GM19025 (cell line): ENCODE results near the gene SMOC2.
"Not testable (repeated sequence)": the region's sequence is repeated elsewhere in the genome, so short reads cannot be mapped to it uniquely, and the experiment has no call there.

Source experiments
- ATAC-seq: cut with Tn5 transposase; IDR thresholded peaks from one replicate; pipeline ENCODE4 v1.9.1; 2021; ENCODE audit warnings: mild to moderate bottlenecking, low read depth, moderate library complexity; ENCODE audit not compliant: unreplicated experiment

Gene SMOC2

DNA sequence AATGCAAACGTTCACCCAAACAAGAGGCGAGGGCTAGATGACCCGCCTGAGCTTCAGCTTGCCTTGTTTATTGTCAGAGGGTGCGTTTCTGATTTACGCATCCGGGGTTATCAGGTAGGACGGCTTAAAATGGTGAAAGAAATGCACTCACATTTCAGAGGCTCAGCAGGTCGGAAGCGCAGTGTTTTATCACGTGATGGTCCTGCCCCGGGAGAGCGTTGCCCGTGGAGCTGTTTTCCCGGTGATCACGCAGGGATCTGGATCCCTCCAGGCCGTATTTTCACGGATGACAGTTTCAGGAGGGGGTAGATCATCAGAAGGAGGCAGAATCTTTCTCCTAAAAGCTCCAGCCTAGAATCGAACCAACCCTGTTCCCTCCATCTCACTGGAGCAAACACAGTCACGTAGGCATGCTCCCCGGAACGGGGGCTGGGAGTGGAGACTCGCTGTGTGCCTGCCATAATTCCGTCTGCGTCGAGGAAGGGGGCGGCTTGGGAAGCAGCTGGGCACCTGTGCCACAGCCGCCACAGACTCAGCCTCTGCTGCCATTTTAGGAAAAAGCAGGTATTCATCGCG lies 121.7 kb downstream of the SMOC2 start:
- ATAC-seq, result no peak

DNA sequence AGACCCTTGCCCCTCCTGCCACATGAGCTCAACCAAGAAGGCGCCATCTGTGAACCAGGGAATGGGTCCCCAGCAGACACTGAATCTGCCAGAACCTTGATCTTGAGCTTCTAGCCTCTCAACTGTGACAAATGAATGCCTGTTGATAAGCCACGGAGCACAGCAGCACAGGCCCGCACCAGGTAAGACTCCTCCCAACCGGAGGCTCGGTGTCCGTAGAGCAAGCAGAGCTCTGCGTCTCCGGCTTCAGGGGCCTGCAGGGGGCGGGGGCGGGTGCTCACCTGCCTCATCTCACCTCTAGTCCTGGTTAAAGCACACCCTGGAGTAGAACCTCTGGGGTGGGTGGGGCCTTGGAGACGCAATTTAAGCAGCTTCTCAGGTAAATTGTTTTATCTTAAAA lies 122.7 kb downstream of the SMOC2 start:
- ATAC-seq, result no peak

DNA sequence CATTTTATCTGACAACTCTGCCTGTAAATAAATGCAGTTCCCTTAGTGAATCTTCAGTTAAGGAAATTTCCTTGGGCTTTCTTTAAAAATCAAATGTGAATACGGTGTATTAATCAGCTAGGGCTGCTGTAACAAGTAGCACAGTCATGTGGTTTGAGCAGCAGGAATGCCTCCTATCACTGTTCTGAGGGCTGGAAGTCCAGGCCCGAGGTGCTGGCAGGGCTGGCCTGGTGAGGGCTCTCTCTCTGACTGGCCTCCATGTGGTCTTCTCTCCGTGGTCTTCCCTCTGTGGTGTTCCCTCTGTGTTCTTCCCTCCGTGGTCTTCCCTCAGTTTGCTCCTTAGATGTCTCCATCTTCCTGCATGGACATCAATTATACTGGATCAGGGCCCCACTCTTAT lies 124.1 kb downstream of the SMOC2 start:
- ATAC-seq, result no peak

DNA sequence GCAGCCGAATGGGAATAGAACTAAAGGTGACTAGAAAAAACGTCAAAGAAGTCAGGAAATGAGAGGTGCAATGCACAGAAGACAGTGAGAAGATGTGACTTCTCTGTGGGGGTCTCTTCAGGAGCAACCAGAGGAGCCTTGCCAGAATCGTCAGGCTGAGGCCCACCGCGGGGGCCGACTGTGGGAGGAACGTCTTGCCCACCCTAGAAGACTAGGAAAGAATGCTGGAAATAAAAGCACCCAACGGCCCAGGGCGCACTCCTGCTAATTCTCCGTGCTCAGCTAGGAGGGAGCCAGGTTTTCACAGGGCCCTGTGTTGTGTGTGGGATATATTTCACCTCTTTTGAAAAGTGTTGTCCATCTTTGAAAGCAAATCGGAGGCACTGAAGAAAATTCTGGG lies 129.2 kb downstream of the SMOC2 start:
- ATAC-seq, result no peak

DNA sequence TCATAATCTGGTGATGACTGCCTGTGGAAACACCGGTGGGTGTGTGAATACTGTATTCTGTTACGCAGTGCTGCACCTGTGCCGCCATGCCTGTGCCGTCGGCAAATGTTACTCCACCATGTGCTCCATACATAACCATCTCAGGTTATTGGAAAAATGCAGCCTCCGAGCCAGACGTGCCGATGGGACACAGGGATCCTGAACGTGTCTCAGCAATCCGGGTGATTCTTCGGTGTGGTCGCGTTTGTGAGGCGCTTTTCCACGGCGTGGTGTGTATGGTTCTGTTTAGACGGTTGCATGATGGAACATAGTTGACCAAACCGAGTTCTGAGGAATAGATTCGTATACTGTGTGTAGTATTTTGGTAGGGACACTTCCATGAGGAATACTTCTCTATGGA lies 130.3 kb downstream of the SMOC2 start:
- ATAC-seq, result no peak

DNA sequence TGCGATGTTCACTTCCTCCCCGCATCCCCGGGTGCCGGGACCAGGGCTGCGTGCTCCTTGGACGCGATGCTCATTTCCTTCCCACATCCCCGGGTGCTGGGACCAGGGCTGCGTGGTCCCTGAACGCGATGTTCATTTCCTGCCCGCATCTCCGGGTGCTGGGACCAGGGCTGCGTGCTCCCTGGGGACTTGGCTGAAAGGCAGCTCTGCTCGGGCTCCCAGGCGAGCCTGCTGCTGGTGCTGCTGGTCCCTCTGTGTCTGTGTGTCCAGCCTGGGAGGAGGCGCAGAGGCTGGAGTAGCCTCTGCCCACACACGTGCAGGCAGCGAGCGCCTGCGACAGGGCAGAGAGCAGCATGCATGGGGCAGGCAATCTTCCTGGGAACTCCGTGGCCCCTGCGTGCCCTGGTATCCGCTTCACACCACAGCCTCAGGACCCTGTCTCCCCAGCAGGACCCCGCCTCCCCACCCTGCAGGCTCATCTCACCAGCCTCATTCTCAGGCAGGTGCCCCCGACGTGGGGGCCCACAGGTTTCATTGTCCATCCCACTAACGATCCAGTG lies 132.4 kb downstream of the SMOC2 start:
- not testable (repeated sequence) for ATAC-seq

DNA sequence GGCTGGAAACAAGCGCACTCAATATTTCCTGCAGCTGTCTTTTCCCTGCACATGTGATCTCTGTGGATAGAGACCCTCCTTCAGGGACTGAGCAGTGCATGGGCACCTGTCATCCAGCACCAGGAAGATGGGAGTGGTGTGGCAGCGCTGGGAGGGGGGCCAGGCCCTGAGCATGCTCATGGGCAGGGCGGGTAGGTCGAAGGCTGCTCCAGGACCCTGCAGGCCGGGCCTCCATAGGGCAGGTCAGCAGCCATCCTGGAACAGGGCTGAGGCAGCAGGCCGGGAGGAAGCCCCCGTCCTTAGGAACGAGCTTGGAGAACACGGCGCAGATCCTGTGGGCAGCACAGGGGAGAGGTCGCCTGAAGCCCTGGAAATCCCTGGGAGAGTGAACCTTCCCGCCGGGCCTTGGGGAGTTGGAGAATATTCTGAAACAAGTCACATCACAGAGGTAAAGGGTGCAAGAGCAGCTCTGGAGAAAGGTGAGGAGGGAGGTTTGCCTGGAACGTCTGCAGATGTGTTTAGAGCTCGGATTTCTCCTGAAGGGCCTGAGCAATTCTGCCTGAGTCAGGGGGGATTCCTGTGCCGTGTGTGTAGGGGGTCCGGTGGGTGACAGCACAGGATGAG lies 133.2 kb downstream of the SMOC2 start:
- no peak for ATAC-seq

DNA sequence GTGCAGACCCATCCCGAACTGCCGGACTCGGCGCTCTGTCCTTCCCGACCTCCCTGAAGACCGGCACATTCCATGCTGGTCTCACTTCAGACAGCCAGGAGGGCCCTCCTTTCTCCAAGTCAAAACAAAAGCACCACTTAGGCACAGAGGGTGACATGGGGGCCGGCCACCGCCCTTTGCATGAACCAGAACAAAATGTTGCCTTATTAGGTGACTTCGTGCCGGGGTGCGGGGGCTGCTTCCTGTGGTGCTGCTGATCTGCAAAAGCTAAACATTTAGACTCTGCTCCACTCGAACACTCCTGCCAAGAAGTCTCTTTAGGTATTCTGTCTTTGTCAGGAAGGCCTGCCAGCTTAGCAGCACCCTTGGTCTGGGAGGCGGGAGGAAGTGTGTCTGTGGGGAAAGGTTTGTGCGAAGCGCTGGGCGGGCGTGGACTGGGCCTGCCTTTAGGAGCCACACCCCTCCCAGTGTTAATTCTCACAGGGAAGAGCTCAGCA lies 133.8 kb downstream of the SMOC2 start:
- ATAC-seq, result no peak

DNA sequence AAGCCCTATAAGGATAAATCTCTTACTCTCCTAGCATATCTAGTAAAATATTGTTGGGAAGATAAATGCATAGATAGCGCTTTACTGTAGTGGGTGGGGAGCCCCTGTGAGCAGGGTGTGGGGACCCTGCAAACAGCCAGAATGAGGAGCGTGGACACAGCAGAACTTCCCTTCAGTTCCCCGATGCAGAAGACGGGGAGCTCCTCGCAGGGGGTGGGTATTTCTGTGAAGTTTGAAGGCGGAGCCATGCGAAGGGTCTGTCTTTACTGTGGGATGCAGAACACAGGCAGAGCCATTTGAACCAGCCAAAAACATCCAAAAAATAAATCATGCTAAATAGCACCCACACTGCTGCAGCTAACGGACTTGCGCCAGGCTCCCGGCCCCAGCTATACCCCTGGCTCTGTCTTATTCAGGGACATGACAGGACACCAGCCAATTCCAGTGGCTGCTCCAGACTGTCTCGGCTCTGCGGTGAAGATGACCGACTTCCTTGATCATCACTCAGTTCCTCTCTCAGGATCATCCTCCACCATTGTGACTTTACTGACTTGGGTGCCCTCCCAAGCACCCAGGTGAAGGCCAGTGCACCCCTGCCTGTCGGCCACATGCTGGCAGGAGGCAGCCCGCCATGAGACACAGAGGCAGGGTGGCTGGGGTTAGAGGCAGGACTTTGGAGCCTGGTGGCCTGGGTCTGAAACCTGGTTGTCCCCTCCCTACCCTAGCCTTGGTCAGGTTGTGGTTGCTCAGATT lies 134.5 kb downstream of the SMOC2 start:
- ATAC-seq, result no peak

DNA sequence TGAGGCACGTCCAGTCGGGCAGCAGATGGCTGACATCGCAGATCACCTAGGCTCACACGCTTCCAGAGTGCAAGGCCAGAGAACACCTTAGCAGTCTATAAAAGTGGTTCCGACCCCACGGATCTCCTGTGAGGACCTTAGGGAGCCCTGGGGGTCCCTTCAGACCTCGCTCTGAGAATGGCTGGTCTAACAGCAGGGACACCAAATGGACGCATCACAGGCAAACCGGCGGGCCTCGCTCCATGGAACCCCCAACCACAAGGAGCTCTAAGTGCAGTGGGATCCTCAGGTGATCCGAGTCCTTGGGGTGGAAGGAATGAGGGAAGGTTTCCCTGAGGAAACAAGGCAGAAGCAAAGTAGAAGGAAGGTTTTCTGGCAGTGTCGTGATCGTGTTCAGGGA lies 135.4 kb downstream of the SMOC2 start:
- no peak for ATAC-seq

DNA sequence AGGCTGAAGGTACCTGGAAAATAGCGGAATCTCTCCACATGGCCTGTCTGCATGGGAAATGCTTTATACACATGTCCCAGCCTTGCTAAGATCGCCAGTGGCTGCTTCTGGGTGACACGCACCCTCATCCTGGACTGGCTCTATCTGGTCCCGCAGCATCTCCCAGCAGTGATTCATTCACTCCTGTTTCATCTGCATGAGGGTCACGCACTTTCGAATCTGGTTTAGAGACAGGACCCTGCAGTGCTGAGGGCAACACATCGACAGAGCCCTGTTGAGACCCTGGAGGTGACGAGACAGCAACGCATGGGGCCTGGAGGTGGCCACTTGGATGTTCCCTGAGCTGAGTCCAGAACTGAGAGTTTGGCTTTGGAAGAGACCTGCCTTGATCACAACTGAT lies 136.5 kb downstream of the SMOC2 start:
- no peak for ATAC-seq

DNA sequence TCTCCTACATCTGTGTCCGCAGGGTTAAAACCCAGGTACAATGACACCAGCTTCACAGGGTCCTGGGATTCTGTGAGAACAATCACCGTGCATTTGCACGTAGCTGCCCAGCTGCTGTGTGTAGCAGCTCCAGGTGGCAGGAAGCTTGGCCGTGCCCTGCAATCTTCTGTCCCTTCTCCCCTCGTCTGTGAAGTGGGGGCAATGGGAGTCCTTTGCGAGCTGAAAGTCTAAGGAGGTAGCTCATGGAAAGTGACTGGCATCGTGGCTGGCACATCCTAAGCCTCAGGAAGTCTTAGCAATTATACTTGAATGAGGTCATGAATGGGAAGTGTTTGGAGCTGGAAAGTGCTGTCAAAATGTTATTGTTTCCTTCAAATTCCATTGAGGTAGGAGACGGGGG lies 137.1 kb downstream of the SMOC2 start:
- ATAC-seq, result no peak

DNA sequence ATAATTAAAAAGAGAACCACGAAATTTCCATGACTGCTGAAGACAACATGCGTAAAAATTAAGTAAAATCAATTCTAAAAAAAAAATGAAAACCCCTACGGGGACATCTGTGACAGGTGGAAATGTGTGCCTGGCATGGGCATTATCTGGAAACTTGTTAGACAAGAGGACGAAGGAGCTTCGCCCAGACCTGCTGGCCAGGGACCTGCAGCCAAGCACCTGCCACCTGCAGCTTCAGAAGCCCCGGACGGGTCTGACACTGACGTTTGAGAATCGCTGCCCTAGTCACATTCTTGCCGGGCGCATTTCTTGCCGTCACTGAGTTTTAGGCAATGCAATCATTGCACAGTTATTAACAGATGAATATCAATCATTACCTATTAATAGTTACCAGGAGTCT lies 140.3 kb downstream of the SMOC2 start:
- no peak for ATAC-seq

DNA sequence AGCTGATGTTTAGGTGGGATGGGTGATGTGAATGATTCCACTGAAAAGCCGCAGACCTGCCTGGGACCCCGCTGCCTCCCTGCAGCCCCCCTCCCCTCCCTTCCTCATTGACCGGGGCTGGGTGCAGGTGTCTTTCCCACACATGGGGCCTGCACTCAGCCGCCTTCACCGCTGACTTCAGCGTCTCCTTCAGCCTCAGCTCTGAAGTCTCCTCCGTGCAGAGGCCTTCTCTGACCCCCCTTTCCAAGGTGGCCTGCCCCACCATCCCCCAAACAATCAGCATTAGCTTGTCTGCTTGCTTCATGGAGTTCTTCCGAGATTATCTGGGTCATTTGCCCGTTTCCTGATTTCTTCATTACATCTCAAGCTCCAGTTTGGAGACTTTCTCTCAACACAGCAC lies 140.7 kb downstream of the SMOC2 start:
- ATAC-seq, result no peak

DNA sequence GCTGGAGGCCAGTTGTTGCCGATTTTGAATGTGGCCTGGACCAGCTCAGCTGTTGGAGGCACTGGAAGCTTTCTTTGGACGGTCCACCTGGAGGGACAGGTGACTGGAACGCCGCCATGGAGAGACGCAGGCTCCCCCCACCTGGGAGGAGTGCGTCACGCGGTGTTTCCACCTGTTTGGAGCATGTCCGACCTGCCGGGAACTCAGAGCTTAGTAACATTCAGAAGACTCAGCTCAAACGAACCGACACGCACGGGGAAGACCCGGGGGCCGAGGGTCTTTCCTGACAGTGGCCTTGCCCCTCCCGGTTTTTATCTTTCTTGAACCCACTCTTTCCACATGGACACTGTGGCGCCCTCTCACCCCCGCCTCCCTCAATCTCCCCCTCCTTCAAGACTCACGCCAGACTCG lies 141.6 kb downstream of the SMOC2 start:
- no peak for ATAC-seq

DNA sequence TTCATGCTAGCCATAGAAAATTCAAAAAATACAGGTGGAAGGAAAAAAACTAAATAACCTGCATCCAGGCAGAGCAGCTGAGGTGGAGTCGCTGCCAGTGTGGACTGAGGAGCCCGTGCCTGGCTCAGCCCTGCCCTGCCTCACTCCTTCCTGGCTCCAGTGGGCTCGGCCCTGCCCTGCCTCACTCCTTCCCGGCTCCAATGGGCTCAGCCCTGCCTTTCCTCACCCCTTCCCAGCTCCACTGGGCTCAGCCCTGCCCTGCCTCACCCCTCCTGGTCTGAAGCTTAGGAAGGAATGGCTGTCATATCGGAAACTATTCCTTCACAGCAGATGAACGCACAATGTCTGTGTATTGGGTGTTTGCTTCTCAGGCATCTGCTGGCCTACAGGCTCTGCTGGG lies 142.1 kb downstream of the SMOC2 start:
- no peak for ATAC-seq

DNA sequence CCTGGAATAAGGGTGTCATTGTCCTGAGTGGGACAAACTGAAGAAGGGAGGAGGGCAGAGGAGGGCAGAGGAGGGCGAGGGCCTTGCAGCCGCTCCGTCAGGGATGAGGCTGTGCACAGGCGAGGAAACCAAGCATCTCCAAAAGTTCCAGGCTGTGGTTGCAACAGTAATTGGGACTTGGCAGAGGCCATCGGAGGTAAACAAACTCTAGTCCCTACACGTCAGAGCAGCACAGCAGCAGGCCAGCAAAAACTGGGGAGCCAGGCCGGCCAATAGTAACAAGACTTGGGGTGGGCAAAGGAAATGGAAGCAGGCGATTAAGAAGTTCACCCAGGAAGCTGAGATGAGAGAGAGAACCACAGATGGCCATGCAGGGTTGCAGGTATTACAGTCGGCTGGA lies 142.8 kb downstream of the SMOC2 start:
- no peak for ATAC-seq

DNA sequence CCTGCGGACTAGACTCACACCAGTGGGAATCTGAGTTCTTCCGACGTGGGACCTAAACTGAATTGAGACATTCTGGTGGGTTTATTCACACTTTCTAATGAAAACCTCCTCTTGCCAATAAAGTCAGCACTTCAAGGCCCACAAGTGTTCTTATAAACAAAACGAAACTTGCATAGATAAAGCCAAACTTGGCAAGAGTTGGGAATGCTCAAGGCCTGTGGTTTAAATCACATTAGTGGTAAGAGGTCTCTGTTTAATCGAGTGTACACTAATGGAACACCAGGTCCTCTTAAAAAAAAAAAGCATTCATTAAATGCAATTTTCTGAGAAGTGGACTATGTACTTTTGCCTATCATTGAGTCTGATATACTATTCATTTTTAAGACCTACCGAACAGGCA lies 143.3 kb downstream of the SMOC2 start:
- no peak for ATAC-seq

DNA sequence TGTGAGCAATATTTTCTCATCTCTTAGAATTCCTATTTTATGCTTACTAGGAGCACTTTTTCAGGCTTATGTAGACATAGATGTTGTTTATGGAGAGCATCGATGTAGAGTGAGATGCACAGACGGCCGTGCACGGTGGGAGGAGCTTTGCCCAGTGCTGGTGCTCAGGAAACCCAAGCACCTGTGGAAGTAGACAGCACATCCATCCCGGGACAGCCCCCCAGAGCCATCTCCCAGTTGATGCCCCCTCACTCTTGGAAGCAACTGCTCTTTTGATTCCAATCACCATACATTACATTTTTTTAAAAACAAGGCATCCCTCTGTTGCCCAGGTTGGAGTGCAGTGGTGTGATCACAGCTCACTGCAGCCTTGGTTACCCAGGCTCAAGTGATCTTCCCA lies 143.7 kb downstream of the SMOC2 start:
- ATAC-seq, result no peak

DNA sequence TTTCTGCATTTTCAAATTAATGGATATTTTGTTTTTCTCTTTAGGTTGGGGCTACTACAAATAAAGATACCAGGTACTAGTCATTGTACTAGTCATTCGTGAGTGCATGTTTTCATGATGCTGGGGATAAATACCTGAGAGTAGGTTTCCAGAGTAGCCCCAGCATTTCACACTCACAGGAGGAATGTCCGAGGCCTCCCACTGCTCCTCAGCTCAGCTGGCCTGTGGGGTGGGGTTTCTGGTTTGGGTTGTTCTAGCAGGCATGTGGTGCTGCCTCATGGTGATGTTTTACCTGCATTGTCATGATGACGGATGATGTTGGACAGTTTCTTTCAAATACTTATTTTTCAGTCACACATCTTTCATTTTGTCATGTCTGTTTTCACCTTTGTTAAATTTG lies 144.5 kb downstream of the SMOC2 start:
- no peak for ATAC-seq

DNA sequence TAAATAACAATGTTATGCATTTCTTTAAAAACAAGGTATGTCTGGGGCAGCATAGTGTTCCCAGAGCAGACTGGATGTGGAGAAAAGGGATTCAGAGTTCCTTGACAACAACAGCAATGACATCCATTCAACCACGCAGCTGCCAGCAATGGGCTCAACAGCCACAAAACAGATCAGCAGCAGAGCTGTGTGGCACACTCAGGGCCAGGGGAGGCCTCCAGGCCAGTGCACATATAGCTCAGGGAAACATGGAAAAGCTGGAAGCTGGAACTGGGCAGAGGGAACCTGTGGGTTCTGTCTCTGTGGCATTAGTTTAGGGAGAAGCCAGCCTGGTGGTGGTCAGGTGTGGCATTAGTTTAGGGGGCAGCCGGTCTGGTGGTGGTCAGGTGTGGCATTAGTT lies 148.3 kb downstream of the SMOC2 start:
- ATAC-seq, result no peak

DNA sequence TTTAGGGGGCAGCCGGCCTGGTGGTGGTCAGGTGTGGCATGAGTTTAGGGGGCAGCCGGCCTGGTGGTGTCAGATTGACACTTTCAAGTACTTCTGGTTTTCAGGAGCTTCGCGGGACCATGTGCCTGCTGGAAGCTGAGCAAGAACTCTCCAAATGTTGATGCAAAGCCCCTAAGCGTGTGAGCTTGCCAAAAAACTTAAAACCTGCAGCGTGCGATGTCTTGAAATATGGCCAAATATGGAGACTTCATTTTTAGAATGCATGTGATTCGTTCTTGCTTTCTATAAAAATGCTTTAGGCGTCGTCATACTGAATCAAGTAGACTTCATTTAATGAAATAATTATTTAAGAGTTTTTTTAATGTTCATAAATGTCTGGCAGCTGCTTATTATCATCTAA lies 149.4 kb downstream of the SMOC2 start:
- ATAC-seq, result no peak
